ENCODE data around the gene HOXD1.

HOXD1 gene

GRCh38 chr2:176206682-176207081, 18.2 kb downstream of the HOXD1 start:
- DNase-seq (ENCODE audit: low read depth, low spot score), result no peak
- Histone ChIP-seq H3K4me3 (0 out of 2 replicates have a peak overlapping the region, but pooled peaks have one; percentile 4), H3K9me3 (ENCODE audit: low read depth, low read length) (no peaks in the 10 kb centered on the region), H3K27ac (peak overlapping the region; percentile 43; the same call in 1 of the 2 replicates), H3K9ac (ENCODE audit: insufficient read length) (no peak overlapping the region), H3K36me3 (ENCODE audit: insufficient read depth, low read length) (no peaks in the 10 kb centered on the region)
- no peak for TF ChIP-seq EZH2 (IDR thresholded peaks at IDR 0.05)

GRCh38 chr2:176211110-176211509, 22.6 kb downstream of the HOXD1 start:
- H3K9ac ChIP-seq (ENCODE audit: insufficient read length), result no peak overlapping the region
- DNase-seq (ENCODE audit: low read depth, low spot score), result no peak
- no peaks in the 10 kb centered on the region for H3K9me3 ChIP-seq (ENCODE audit: low read depth, low read length)
- TF ChIP-seq FOXP2 (optimal IDR thresholded peaks at IDR 0.05; ENCODE audit: control extremely low read depth, extremely low read length, insufficient read depth) (no peak), POLR2AphosphoS5 (IDR thresholded peaks at IDR 0.05; ENCODE audit: borderline replicate concordance, low read depth, low read length) (no peak), EZH2 (IDR thresholded peaks at IDR 0.05) (no peak)
- H3K36me3 ChIP-seq (ENCODE audit: insufficient read depth, low read length), result no peaks in the 10 kb centered on the region
- no peak overlapping the region for H3K27ac ChIP-seq
- H3K4me3 ChIP-seq, result no peak overlapping the region

- no peak for TF ChIP-seq EZH2 (IDR thresholded peaks at IDR 0.05)
- no peak for TF ChIP-seq POLR2AphosphoS5 (IDR thresholded peaks at IDR 0.05; ENCODE audit: borderline replicate concordance, low read depth, low read length)
- no peak for TF ChIP-seq FOXP2 (optimal IDR thresholded peaks at IDR 0.05; ENCODE audit: control extremely low read depth, extremely low read length, insufficient read depth)
Measured at GRCh38 chr2:176212276-176212675, 23.8 kb downstream of the HOXD1 start.

GRCh38 chr2:176213406-176213805, 24.9 kb downstream of the HOXD1 start:
- H3K9me3 ChIP-seq (ENCODE audit: low read depth, low read length), result no peaks in the 10 kb centered on the region
- H3K27ac ChIP-seq, result no peak overlapping the region
- DNase-seq (ENCODE audit: low read depth, low spot score), result no peak
- TF ChIP-seq POLR2AphosphoS5 (IDR thresholded peaks at IDR 0.05; ENCODE audit: borderline replicate concordance, low read depth, low read length), result no peak
- TF ChIP-seq FOXP2 (optimal IDR thresholded peaks at IDR 0.05; ENCODE audit: control extremely low read depth, extremely low read length, insufficient read depth), result no peak
- TF ChIP-seq EZH2 (IDR thresholded peaks at IDR 0.05), result no peak
- no peak overlapping the region for H3K9ac ChIP-seq (ENCODE audit: insufficient read length)
- H3K4me3 ChIP-seq, result no peak overlapping the region
- no peaks in the 10 kb centered on the region for H3K36me3 ChIP-seq (ENCODE audit: insufficient read depth, low read length)

More at GRCh38 chr2:176212276-176212675, 23.8 kb downstream of the HOXD1 start:
- no peak overlapping the region for H3K4me3 ChIP-seq
- H3K27ac ChIP-seq, result no peak overlapping the region
- no peaks in the 10 kb centered on the region for H3K36me3 ChIP-seq (ENCODE audit: insufficient read depth, low read length)
- no peak for DNase-seq (ENCODE audit: low read depth, low spot score)
- no peak overlapping the region for H3K9ac ChIP-seq (ENCODE audit: insufficient read length)
- H3K9me3 ChIP-seq (ENCODE audit: low read depth, low read length), result no peaks in the 10 kb centered on the region

GRCh38 chr2:176227874-176228273, 39.4 kb downstream of the HOXD1 start:
- TF ChIP-seq EZH2 (IDR thresholded peaks at IDR 0.05), result no peak
- TF ChIP-seq POLR2AphosphoS5 (IDR thresholded peaks at IDR 0.05; ENCODE audit: borderline replicate concordance, low read depth, low read length), result no peak
- TF ChIP-seq FOXP2 (optimal IDR thresholded peaks at IDR 0.05; ENCODE audit: control extremely low read depth, extremely low read length, insufficient read depth), result no peak
- DNase-seq (ENCODE audit: low read depth, low spot score), result no peak
- no peak overlapping the region for H3K9ac ChIP-seq (ENCODE audit: insufficient read length)
- no peak overlapping the region for H3K27ac ChIP-seq
- no peaks in the 10 kb centered on the region for H3K9me3 ChIP-seq (ENCODE audit: low read depth, low read length)
- no peaks in the 10 kb centered on the region for H3K36me3 ChIP-seq (ENCODE audit: insufficient read depth, low read length)
- H3K4me3 ChIP-seq, result no peak overlapping the region

GRCh38 chr2:176234156-176234555, 45.7 kb downstream of the HOXD1 start:
- TF ChIP-seq FOXP2 (optimal IDR thresholded peaks at IDR 0.05; ENCODE audit: control extremely low read depth, extremely low read length, insufficient read depth), result no peak
- no peak for TF ChIP-seq EZH2 (IDR thresholded peaks at IDR 0.05)
- TF ChIP-seq POLR2AphosphoS5 (IDR thresholded peaks at IDR 0.05; ENCODE audit: borderline replicate concordance, low read depth, low read length), result no peak
- Histone ChIP-seq H3K36me3 (ENCODE audit: insufficient read depth, low read length) (no peaks in the 10 kb centered on the region), H3K4me3 (no peak overlapping the region), H3K27ac (no peak overlapping the region), H3K9me3 (ENCODE audit: low read depth, low read length) (no peaks in the 10 kb centered on the region), H3K9ac (ENCODE audit: insufficient read length) (no peak overlapping the region)
- no peak for DNase-seq (ENCODE audit: low read depth, low spot score)

- Histone ChIP-seq H3K36me3 (ENCODE audit: insufficient read depth, low read length) (no peaks in the 10 kb centered on the region), H3K9me3 (ENCODE audit: low read depth, low read length) (no peaks in the 10 kb centered on the region), H3K27ac (no peak overlapping the region), H3K9ac (ENCODE audit: insufficient read length) (no peak overlapping the region), H3K4me3 (no peak overlapping the region)
- no peak for DNase-seq (ENCODE audit: low read depth, low spot score)
- no peak for TF ChIP-seq POLR2AphosphoS5 (IDR thresholded peaks at IDR 0.05; ENCODE audit: borderline replicate concordance, low read depth, low read length)
- no peak for TF ChIP-seq EZH2 (IDR thresholded peaks at IDR 0.05)
- TF ChIP-seq FOXP2 (optimal IDR thresholded peaks at IDR 0.05; ENCODE audit: control extremely low read depth, extremely low read length, insufficient read depth), result no peak
Measured at GRCh38 chr2:176234940-176235339, 46.5 kb downstream of the HOXD1 start.

- TF ChIP-seq POLR2AphosphoS5 (IDR thresholded peaks at IDR 0.05; ENCODE audit: borderline replicate concordance, low read depth, low read length) (no peak), EZH2 (IDR thresholded peaks at IDR 0.05) (no peak)
- H3K36me3 ChIP-seq (ENCODE audit: insufficient read depth, low read length), result no peaks in the 10 kb centered on the region
- H3K9me3 ChIP-seq (ENCODE audit: low read depth, low read length), result no peaks in the 10 kb centered on the region
Measured at GRCh38 chr2:176237456-176237855, 49.0 kb downstream of the HOXD1 start.

GRCh38 chr2:176239031-176239430, 50.6 kb downstream of the HOXD1 start:
- H3K9ac ChIP-seq (ENCODE audit: insufficient read length), result no peak overlapping the region
- no peak overlapping the region for H3K27ac ChIP-seq
- no peak for DNase-seq (ENCODE audit: low read depth, low spot score)
- no peaks in the 10 kb centered on the region for H3K36me3 ChIP-seq (ENCODE audit: insufficient read depth, low read length)
- no peak overlapping the region for H3K4me3 ChIP-seq
- H3K9me3 ChIP-seq (ENCODE audit: low read depth, low read length), result no peaks in the 10 kb centered on the region
- TF ChIP-seq EZH2 (IDR thresholded peaks at IDR 0.05) (no peak), POLR2AphosphoS5 (IDR thresholded peaks at IDR 0.05; ENCODE audit: borderline replicate concordance, low read depth, low read length) (no peak), FOXP2 (optimal IDR thresholded peaks at IDR 0.05; ENCODE audit: control extremely low read depth, extremely low read length, insufficient read depth) (no peak)

More at GRCh38 chr2:176237456-176237855, 49.0 kb downstream of the HOXD1 start:
- no peak for DNase-seq (ENCODE audit: low read depth, low spot score)
- no peak overlapping the region for H3K9ac ChIP-seq (ENCODE audit: insufficient read length)
- 0 out of 2 replicates have a peak overlapping the region, but pooled peaks have one; percentile 7 for H3K27ac ChIP-seq
- no peak overlapping the region for H3K4me3 ChIP-seq

All from SK-N-MC (cell line).